ENCODE results near the gene REEP5. TPM values are rescaled to one million over a fixed set of nuclear protein-coding genes. Genes with fewer than 3 reads are reported as not detected.
"Not testable (repeated sequence)": the region's sequence is repeated elsewhere in the genome, so short reads cannot be mapped to it uniquely, and the experiment has no call there.

The REEP5 gene
- total RNA-seq, 4 donors from 2014 or later: 19.8 to 47.5 (median 35.6) TPM

DNA sequence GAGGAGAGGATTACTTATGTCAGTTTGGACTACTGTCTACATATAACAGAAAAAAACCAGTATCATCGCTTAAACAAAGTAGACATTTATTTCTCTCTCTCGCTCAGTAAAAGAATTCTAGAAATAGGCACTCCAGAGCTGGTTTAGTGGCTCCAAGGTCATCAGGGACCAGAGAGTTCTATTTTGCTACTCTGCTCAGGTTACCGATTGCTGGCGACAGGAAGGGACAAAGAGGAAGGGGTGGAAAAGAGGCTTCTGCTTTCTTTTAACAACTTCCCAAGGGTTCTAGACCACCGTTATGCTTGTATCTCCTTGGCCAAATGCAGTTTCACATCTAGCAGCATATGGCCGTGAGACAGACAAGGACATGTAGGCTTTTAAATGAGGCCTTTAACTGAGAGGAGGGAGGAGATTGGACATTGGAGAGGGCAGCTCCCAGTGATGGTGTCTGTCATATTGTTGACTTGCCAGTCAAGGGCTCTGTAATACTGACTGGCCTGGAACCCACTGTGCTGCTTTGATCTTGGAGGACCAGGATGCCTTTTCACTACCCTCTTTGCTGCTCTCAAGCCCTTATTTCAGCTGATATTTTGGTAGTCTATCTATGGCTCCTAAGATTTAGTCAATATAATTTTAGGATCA is 39.0 kb upstream of the REEP5 start:
- H3K36me3 ChIP-seq: no peaks in the 10 kb centered on the region
- H3K27me3 ChIP-seq: no peaks in the 10 kb centered on the region
- H3K27ac ChIP-seq: no peak overlapping the region
- H3K4me1 ChIP-seq: peaks cover 0 to 8% (median 0%) of the 10 kb centered on the region in 4 donors
- H3K4me3 ChIP-seq: no peak overlapping the region
- H3K9me3 ChIP-seq: no peaks in the 10 kb centered on the region
- DNase-seq: no peak
- TF ChIP-seq POLR2A (IDR thresholded peaks at IDR 0.05): no peak
- TF ChIP-seq, protein P1, sequence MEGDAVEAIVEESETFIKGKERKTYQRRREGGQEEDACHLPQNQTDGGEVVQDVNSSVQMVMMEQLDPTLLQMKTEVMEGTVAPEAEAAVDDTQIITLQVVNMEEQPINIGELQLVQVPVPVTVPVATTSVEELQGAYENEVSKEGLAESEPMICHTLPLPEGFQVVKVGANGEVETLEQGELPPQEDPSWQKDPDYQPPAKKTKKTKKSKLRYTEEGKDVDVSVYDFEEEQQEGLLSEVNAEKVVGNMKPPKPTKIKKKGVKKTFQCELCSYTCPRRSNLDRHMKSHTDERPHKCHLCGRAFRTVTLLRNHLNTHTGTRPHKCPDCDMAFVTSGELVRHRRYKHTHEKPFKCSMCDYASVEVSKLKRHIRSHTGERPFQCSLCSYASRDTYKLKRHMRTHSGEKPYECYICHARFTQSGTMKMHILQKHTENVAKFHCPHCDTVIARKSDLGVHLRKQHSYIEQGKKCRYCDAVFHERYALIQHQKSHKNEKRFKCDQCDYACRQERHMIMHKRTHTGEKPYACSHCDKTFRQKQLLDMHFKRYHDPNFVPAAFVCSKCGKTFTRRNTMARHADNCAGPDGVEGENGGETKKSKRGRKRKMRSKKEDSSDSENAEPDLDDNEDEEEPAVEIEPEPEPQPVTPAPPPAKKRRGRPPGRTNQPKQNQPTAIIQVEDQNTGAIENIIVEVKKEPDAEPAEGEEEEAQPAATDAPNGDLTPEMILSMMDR (IDR thresholded peaks at IDR 0.05): no peak

DNA sequence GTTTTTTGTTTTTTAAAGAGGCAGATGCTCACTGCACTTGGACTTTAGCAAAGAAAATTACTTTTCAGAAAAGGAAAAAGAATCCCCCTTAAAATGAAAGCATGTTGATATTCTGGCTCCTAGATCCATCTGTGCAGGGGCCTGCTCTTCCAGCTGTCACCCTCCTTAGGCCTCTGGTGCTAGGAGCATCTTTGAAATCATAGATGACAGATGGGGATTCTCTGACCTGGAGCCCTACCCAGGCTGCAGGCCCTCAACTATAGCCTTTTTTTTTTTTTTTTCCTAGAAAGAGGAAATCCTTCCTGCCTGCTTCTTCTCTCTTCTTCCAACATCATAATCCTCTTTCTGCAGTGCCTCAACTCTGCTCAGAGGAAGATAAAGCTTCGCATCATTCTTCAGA is 38.3 kb upstream of the REEP5 start:
- TF ChIP-seq, protein P1 (IDR thresholded peaks at IDR 0.05): no peak
- no peak for TF ChIP-seq POLR2A (IDR thresholded peaks at IDR 0.05)
- Histone ChIP-seq H3K36me3 (no peaks in the 10 kb centered on the region), H3K4me3 (no peak overlapping the region), H3K9me3 (no peaks in the 10 kb centered on the region), H3K27me3 (no peaks in the 10 kb centered on the region), H3K27ac (no peak overlapping the region), H3K4me1 (peaks cover 0 to 8% (median 0%) of the 10 kb centered on the region in 4 donors)
- no peak for DNase-seq

DNA sequence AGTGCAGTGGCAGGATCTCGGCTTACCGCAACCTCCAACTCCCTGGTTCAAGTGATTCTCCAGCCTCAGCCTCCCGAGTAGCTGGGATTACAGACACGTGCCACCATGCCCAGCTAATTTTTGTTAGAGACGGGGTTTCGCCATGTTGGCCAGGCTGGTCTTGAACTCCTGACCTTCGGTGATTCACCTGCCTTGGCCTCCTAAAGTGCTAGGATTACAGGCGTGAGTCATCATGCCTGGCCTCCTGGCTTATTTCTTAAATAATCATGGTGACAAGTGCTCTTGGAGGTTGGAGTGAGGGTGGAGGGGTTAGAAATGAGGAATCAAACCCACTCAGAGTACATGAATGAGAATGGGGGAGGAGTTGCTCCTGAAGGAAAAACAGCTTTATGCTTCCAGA is 37.8 kb upstream of the REEP5 start:
- not testable (repeated sequence) for H3K4me1 ChIP-seq, DNase-seq, H3K27ac ChIP-seq, H3K4me3 ChIP-seq, H3K9me3 ChIP-seq, H3K27me3 ChIP-seq, H3K36me3 ChIP-seq

DNA sequence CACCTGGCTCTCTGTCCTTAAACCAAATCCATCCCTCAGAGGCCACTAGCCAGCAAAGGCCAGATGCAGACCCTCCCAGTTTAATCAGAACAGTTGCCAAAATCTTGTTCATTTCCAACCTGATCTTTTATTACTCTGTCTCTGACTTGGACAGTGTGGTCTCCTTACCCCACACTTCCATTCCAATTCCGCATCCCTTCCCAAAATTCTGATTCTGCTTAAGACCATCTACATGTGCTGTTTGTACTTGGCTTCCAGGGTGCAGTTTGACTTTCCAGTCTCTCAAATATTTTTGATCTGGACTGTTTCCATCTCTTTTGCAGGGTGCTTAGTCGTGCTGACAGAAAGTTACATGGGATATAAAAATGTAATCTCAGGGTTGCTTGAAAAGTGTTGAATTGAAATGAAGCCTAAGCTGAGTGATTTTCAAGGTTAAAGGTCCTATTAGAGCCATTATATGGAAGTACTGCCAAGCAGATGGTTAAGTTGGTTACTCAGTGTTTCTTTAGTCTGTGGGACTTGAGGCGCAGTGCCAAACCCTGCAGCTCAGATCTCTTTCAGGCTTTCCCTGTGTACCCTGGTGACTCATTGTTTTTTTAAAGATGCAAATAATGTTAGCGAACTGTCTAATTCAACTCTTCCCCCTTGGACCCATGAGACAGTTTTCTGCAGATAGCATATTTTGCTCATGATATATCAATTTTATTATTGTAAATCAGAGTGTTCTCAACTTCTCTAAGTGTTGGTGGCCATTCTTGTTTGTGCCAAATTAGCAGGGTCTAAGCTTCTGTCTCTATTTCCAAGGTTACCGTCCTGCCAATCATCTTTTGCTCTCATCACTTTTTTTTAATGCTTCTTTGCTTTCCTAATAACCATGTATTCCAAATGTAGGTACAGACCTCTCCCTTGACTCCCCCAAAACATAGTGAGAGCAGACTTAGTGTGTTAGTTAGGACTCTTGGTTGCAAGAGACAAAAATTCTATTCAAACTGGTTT is 36.4 kb upstream of the REEP5 start:
- H3K27ac ChIP-seq: no peak overlapping the region
- H3K4me1 ChIP-seq: peaks cover 0 to 8% (median 0%) of the 10 kb centered on the region in 4 donors
- H3K27me3 ChIP-seq: no peaks in the 10 kb centered on the region
- no peak overlapping the region for H3K4me3 ChIP-seq
- no peaks in the 10 kb centered on the region for H3K36me3 ChIP-seq
- DNase-seq: peak in 1 of 3 donors; percentile 64
- no peak for TF ChIP-seq POLR2A (IDR thresholded peaks at IDR 0.05)
- TF ChIP-seq, protein P1 (IDR thresholded peaks at IDR 0.05): no peak
- no peaks in the 10 kb centered on the region for H3K9me3 ChIP-seq

DNA sequence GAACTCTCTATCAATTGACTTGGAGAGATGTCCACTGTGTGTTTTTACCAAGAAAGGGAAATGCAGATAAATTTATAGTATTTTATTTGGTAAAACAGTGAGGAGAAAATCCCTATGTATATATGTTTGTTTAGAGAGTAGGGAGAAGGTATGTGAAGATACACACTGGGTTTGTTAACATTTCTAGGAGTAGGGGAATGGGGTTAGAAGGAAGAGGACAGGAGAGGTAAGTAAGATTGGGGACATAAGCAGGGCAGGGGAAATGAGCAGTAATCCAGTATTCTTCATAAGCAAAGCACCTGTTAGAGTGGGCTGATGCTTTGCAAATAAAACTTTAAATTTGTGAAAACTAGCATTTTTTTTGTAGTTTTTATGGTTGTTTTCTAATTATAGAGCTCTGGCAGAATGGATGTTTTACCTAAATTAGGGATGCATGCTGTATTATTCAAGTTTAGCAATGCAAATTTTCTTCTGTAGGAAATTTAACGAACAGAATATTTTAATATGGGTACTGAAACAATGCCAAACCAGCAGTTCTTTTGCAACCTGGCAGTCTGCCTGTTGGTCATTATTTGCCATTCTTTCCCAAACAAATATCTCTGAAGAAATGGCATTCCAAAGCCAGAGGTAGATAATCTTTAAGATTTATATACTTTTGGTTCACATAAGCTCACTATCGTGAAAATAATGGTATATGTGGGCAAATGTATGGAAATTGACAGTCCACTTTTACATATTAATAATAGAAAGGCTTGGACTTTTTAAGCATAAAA is 35.2 kb upstream of the REEP5 start:
- H3K9me3 ChIP-seq: no peaks in the 10 kb centered on the region
- DNase-seq: no peak
- H3K4me3 ChIP-seq: no peak overlapping the region
- no peaks in the 10 kb centered on the region for H3K27me3 ChIP-seq
- H3K27ac ChIP-seq: no peak overlapping the region
- H3K4me1 ChIP-seq: peaks cover 0 to 8% (median 0%) of the 10 kb centered on the region in 4 donors
- H3K36me3 ChIP-seq: no peaks in the 10 kb centered on the region
- no peak for TF ChIP-seq POLR2A (IDR thresholded peaks at IDR 0.05)
- TF ChIP-seq, protein P1 (IDR thresholded peaks at IDR 0.05): no peak

All from Peyer's patch (tissue), 4 donors.